Transverse colon (tissue), 4 donors: Measurements from ENCODE around the gene ECPAS.

Experiments
- CTCF ChIP-seq, 5 experiments: fragments of 200-600 bp in 3 of 5; fragments of 450-650 bp in 2 of 5; sonication (generic) in 3 of 5; IDR thresholded peaks; 1 replicate in 2 of 5; 2 replicates in 3 of 5; pipeline ENCODE4 v1.5.1; 2016 to 2017; ENCODE audit warnings: antibody characterized with exemption in 5 of 5, inconsistent platforms in 3 of 5, mild to moderate bottlenecking in 2 of 5, moderate library complexity in 1 of 5
- POLR2A ChIP-seq: fragments of 450-650 bp; IDR thresholded peaks from one replicate; pipeline ENCODE4 v1.6.1; 2016; ENCODE audit warnings: antibody characterized with exemption, mild to moderate bottlenecking, moderate library complexity
- POLR2AphosphoS5 ChIP-seq, 3 donors: sonication (generic); formaldehyde crosslinking; IDR thresholded peaks; one replicate each; pipeline ENCODE4 v1.6.1; 2016; ENCODE audit warnings: antibody characterized with exemption in 3 of 3

GRCh38 chr9:111386386-111386785 is 97.8 kb downstream of the ECPAS start:
- TF ChIP-seq POLR2AphosphoS5 (IDR thresholded peaks at IDR 0.05) (no peak), CTCF (IDR thresholded peaks at IDR 0.05) (no peak), POLR2A (no peak)
